Activated CD8-positive, alpha-beta T cell treated with anti-CD3 and anti-CD28 coated beads for 36 hours (primary cell): Measurements from ENCODE around the gene PUM2. TPM values are rescaled to one million over a fixed set of nuclear protein-coding genes. Genes with fewer than 3 reads are reported as not detected.
A peak's percentile ranks its signal among the peaks of the same experiment; 100 is the strongest.
"Not testable (repeated sequence)": the region's sequence is repeated elsewhere in the genome, so short reads cannot be mapped to it uniquely, and the experiment has no call there.

Experiments
- ATAC-seq: fragments of 200-7000 bp; cut with Tn5 transposase; one replicate; pipeline ENCODE4 v1.10.0; 2021; ENCODE audit warnings: mild to moderate bottlenecking, moderate library complexity
- CTCF ChIA-PET: fragments of 350-600 bp; sonication (Branson Sonifier 250); formaldehyde crosslinking; loops from one replicate; lab custom pipeline; 2021; ENCODE audit warnings: antibody characterized with exemption; lab: Charles Lee
- POLR2A ChIA-PET: fragments of 350-600 bp; sonication (Branson Sonifier 250); formaldehyde crosslinking; loops from one replicate; lab custom pipeline; 2021; ENCODE audit warnings: antibody characterized with exemption; lab: Charles Lee
- DNase-seq: peaks from one replicate; pipeline ENCODE4 v3.0.0-alpha.2; 2020
- H3K27ac Mint-ChIP-seq: one replicate; pipeline ENCODE4 v1.8.0; 2021; ENCODE audit warnings: mild to moderate bottlenecking, mixed read lengths
- H3K27me3 Mint-ChIP-seq: one replicate; pipeline ENCODE4 v1.8.0; 2021; ENCODE audit warnings: mixed read lengths
- H3K36me3 Mint-ChIP-seq: one replicate; pipeline ENCODE4 v1.8.0; 2021; ENCODE audit warnings: low read depth, mixed read lengths
- H3K4me1 Mint-ChIP-seq: one replicate; pipeline ENCODE4 v1.8.0; 2021; ENCODE audit warnings: low read depth, mixed read lengths
- H3K4me3 Mint-ChIP-seq: one replicate; pipeline ENCODE4 v1.8.0; 2021; ENCODE audit warnings: mild to moderate bottlenecking, moderate library complexity, mixed read lengths
- H3K9me3 Mint-ChIP-seq: one replicate; pipeline ENCODE4 v1.8.0; 2021; ENCODE audit warnings: mixed read lengths
- intact Hi-C: fragments of 100-400 bp; cut with micrococcal nuclease; formaldehyde crosslinking; loops from one replicate; pipeline ENCODE4 v1.10.0; 2022
- total RNA-seq, 2 experiments: library from RNA; stranded (reverse); gene quantifications; one replicate each; pipeline ENCODE4 v1.2.3, GENCODE V29; 2021
- TF ChIP-seq, protein P1 (sequence below): fragments of 200-600 bp; IDR thresholded peaks from one replicate; pipeline ENCODE4 v1.8.0; 2022; ENCODE audit warnings: antibody characterized with exemption, mild to moderate bottlenecking

PUM2 gene
- total RNA-seq, 2 experiments from 2014 or later, result 104 TPM

DNA sequence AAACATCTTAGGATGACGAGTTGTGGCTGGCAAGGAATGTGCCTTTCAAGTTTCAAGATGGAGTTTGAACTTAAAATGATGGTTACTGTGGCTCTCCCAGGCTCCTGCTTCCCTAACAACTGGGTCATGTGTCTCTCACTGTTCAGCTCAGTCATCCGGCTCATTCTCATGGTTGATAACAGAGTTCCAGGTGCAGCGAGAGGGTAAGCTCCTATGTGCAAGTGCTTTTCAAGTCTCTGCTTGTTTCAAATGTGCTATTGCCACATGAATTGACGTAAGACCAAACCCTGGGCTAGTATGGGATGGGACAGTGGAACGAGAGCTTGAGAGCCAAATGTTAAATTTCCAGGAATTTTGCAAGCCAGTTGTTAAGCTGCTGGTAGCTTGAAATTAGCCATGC is 19.5 kb upstream of the PUM2 start:
- CTCF ChIA-PET, result interaction anchor here (0.7 to 1.3 kb wide), 2 partner anchors 17 to 281 kb away, joined by 3 read pairs; partner anchors contain the start of gene HS1BP3
- no peak overlapping the region for H3K4me3 Mint-ChIP-seq
- H3K27me3 Mint-ChIP-seq, result peaks cover 19% of the 10 kb centered on the region
- H3K36me3 Mint-ChIP-seq, result no peaks in the 10 kb centered on the region
- POLR2A ChIA-PET, result interaction anchor here (1.0 kb wide), 1 partner anchor 77 kb away, joined by 3 read pairs; the partner anchor contains the start of gene RHOB
- intact Hi-C loops, result no loop called here
- DNase-seq (no peak), ATAC-seq (no peak)
- H3K9me3 Mint-ChIP-seq, result peaks cover 3% of the 10 kb centered on the region
- no peak overlapping the region for H3K27ac Mint-ChIP-seq
- TF ChIP-seq, protein P1, sequence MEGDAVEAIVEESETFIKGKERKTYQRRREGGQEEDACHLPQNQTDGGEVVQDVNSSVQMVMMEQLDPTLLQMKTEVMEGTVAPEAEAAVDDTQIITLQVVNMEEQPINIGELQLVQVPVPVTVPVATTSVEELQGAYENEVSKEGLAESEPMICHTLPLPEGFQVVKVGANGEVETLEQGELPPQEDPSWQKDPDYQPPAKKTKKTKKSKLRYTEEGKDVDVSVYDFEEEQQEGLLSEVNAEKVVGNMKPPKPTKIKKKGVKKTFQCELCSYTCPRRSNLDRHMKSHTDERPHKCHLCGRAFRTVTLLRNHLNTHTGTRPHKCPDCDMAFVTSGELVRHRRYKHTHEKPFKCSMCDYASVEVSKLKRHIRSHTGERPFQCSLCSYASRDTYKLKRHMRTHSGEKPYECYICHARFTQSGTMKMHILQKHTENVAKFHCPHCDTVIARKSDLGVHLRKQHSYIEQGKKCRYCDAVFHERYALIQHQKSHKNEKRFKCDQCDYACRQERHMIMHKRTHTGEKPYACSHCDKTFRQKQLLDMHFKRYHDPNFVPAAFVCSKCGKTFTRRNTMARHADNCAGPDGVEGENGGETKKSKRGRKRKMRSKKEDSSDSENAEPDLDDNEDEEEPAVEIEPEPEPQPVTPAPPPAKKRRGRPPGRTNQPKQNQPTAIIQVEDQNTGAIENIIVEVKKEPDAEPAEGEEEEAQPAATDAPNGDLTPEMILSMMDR, result no peak
- H3K4me1 Mint-ChIP-seq, result peaks cover 12% of the 10 kb centered on the region

DNA sequence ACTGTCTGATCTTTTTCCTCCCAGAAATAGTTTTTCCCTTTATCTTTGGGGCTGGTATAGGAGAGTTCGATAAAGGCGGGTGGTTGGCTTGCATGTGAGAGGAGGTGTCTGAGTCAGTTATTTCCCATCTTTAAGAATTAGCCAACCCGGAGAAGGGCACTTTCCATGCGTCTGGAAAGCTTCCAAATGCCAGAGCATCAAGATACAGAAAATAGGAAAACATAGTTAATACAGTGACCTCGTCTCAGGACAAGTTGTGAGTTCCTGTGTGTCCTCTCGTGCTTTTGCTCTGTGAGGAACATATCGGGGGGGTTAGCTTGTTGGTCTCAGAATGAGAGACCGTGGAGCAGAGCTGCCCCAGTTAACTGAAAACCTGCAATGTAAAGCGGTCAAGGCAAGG is 18.7 kb upstream of the PUM2 start:
- no peak overlapping the region for H3K4me3 Mint-ChIP-seq
- H3K27ac Mint-ChIP-seq, result no peak overlapping the region
- TF ChIP-seq, protein P1, result no peak
- H3K27me3 Mint-ChIP-seq, result peaks cover 19% of the 10 kb centered on the region
- intact Hi-C loops, result no loop called here
- ChIA-PET POLR2A (interaction anchor here (1.0 kb wide), 1 partner anchor 78 kb away, joined by 3 read pairs; the partner anchor contains the start of gene RHOB), CTCF (interaction anchor here (1.1 to 1.3 kb wide), 3 partner anchors 9 to 282 kb away, joined by 3 to 5 read pairs (median 3); partner anchors contain the start of gene HS1BP3)
- ATAC-seq (no peak), DNase-seq (no peak)
- H3K36me3 Mint-ChIP-seq, result no peaks in the 10 kb centered on the region
- peaks cover 17% of the 10 kb centered on the region for H3K4me1 Mint-ChIP-seq
- peaks cover 3% of the 10 kb centered on the region for H3K9me3 Mint-ChIP-seq

DNA sequence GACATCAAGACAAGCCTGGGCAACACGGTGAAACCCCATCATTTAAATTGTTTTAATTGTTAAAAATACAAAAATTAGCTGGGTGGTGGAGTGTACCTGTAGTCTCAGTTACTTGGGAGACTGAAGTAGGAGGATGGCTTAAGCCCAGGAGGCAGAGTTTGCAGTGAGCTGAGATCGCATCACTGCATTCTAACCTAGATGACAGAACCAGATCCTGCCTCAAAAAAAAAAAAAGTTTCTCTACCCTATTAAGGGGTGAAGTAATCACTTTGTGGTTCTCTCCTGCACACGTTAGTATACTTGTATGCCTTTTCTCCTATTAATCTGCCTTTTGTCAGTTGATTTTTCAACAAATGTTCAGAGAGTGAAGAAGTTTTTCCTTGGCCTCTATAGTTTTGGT is 18.1 kb upstream of the PUM2 start:
- H3K4me1 Mint-ChIP-seq, result peaks cover 17% of the 10 kb centered on the region
- H3K36me3 Mint-ChIP-seq, result no peaks in the 10 kb centered on the region
- TF ChIP-seq, protein P1, result no peak
- DNase-seq (no peak), ATAC-seq (no peak)
- H3K27ac Mint-ChIP-seq, result no peak overlapping the region
- no peak overlapping the region for H3K4me3 Mint-ChIP-seq
- peaks cover 19% of the 10 kb centered on the region for H3K27me3 Mint-ChIP-seq
- peaks cover 3% of the 10 kb centered on the region for H3K9me3 Mint-ChIP-seq
- ChIA-PET POLR2A (interaction anchor here (5.7 kb wide), 1 partner anchor 17 kb away, joined by 37 read pairs; the partner anchor contains the start of gene PUM2), CTCF (interaction anchor here (1.1 to 2.7 kb wide), 3 partner anchors 8 to 42 kb away, joined by 3 to 11 read pairs (median 5); no protein-coding TSS in a partner anchor)
- intact Hi-C loops, result no loop called here

DNA sequence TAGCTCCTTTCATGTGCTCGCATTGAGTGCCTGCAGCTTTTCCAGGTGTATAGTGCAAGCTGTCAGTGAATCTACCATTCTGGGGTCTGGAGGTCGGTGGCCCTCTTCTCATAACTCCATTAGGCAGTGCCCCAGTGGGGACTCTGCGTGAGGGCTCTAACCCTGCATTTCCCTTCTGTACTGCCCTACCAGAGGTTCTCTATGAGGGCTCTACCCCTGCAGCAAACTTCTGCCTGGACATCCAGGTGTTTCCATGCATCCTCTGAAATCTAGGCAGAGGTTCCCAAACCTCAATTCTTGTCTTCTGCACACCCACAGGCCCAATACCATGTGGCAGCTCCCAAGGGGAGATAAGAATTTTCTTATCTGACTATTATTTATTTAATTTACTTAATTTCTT is 17.3 kb upstream of the PUM2 start:
- H3K36me3 Mint-ChIP-seq, intact Hi-C loops, H3K4me3 Mint-ChIP-seq, H3K9me3 Mint-ChIP-seq, H3K27ac Mint-ChIP-seq, ATAC-seq, DNase-seq: not testable (repeated sequence)
- ChIA-PET POLR2A (interaction anchor here (1.5 to 5.7 kb wide), 2 partner anchors 17 to 30 kb away, joined by 3 to 37 read pairs; partner anchors contain the start of gene PUM2), CTCF (interaction anchor here (1.0 to 2.7 kb wide), 2 partner anchors 11 to 44 kb away, joined by 3 to 11 read pairs; no protein-coding TSS in a partner anchor)
- peaks cover 17% of the 10 kb centered on the region for H3K4me1 Mint-ChIP-seq
- H3K27me3 Mint-ChIP-seq, result peaks cover 18% of the 10 kb centered on the region

DNA sequence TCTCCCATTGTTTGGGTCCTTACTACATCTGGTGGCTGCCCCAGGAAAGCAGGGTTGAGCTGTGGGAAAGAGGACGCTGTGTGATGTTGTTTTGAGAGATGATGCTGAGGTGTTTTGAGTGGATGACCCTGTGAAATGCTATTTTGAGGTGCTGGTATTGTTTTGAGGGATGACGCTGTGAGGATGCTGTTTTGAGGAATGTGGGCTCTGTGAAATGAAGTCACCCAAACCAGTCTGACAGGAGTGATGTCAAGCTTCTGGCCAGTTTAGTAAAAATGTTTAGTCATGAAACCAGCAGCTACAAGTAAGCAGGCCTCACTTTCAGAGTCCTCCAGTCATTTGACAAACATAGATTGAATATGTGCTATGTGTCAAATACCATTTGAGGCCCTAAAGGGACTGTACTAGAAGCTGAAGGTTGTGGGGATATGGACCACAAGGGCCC is 16.1 kb upstream of the PUM2 start:
- intact Hi-C loops, result no loop called here
- TF ChIP-seq, protein P1, result no peak
- ChIA-PET CTCF (interaction anchor here (1.5 to 2.7 kb wide), 3 partner anchors 12 to 43 kb away, joined by 4 to 11 read pairs (median 6); no protein-coding TSS in a partner anchor), POLR2A (interaction anchor here (1.0 to 5.7 kb wide), 4 partner anchors 10 to 29 kb away, joined by 3 to 37 read pairs (median 4); partner anchors contain the start of gene PUM2)
- Mint-ChIP-seq H3K27ac (peak overlapping the region; percentile 1), H3K4me3 (no peak overlapping the region), H3K4me1 (peaks cover 17% of the 10 kb centered on the region), H3K9me3 (peaks cover 3% of the 10 kb centered on the region), H3K27me3 (peaks cover 15% of the 10 kb centered on the region), H3K36me3 (no peaks in the 10 kb centered on the region)
- ATAC-seq (peak; percentile 45), DNase-seq (peak; percentile 15)
